ENCODE results near the gene MAFG.

GRCh38 chr17:81934850-81935708 is 7.5 kb upstream of the MAFG start:
- TF ChIP-seq CTCF (IDR thresholded peaks at IDR 0.05; ENCODE audit: extremely low read depth in 1 of 2, insufficient read depth in 1 of 2, low read depth in 1 of 2, low read length in 2 of 2), result no peak
- no peak for TF ChIP-seq EZH2 (IDR thresholded peaks at IDR 0.05; ENCODE audit: borderline replicate concordance, low read depth, low read length, severe bottlenecking)
- TF ChIP-seq POLR2A (IDR thresholded peaks at IDR 0.05; ENCODE audit: low read depth, low read length), result no peak
- no peak for TF ChIP-seq MYC (IDR thresholded peaks at IDR 0.05; ENCODE audit: low read depth, low read length)
- no peak for TF ChIP-seq MAX (IDR thresholded peaks at IDR 0.05; ENCODE audit: insufficient read depth, insufficient read length)
- no peak for TF ChIP-seq FOS (IDR thresholded peaks at IDR 0.05; ENCODE audit: borderline replicate concordance, insufficient read depth, low read length)
- no peak for TF ChIP-seq POLR2AphosphoS5 (IDR thresholded peaks at IDR 0.05; ENCODE audit: insufficient read depth, low read depth, low read length)
- TF ChIP-seq GATA2 (IDR thresholded peaks at IDR 0.05; ENCODE audit: insufficient read depth, insufficient read length, low read depth, low read length), result no peak

Measured in endothelial cell of umbilical vein (primary cell).